Endothelial cell of umbilical vein (primary cell): ENCODE results near the gene THBS1. TPM values are rescaled to one million over a fixed set of nuclear protein-coding genes. Genes with fewer than 3 reads are reported as not detected.

Experiments used
- BruUV-seq: library from RNA; stranded (reverse); fragments of 400-500 nt; replicated peaks from 2 replicates; lab custom pipeline; 2021; lab: Mats Ljungman, UMichigan
- CTCF ChIA-PET: fragments of 300-600, 350-600 bp; sonication (Branson Sonifier 250); formaldehyde crosslinking; loops from one replicate; lab custom pipeline; 2021; ENCODE audit warnings: antibody characterized with exemption, inconsistent platforms; lab: Charles Lee
- POLR2A ChIA-PET: fragments of 300-600, 350-600 bp; sonication (Branson Sonifier 250); formaldehyde crosslinking; loops from one replicate; lab custom pipeline; 2021; ENCODE audit warnings: antibody characterized with exemption, inconsistent platforms; lab: Charles Lee
- DNase-seq: peaks from one replicate; pipeline ENCODE4 v3.0.0-alpha.2; 2011; ENCODE audit warnings: low read depth, low spot score
- FAIRE-seq: peaks from 2 replicates; lab custom pipeline; 2011; peaks lifted over from hg19 to GRCh38; lab: Jason Lieb, UNC
- H2AFZ ChIP-seq: 2 replicates; pipeline ENCODE4 v1.6.0; 2012; ENCODE audit warnings: low read depth, low read length, control low read depth, inconsistent platforms
- H3K27ac ChIP-seq: 2 replicates; pipeline ENCODE4 v1.5.1; 2011; ENCODE audit warnings: low read depth, mild to moderate bottlenecking, control low read depth, low read length, moderate library complexity; ENCODE audit not compliant: insufficient read depth
- H3K27me3 ChIP-seq, 2 experiments: 2 replicates each; pipeline versions ENCODE4 v1.6.0 to v1.6.1; 2011; ENCODE audit warnings: low read length in 2 of 2, mixed read lengths in 1 of 2; ENCODE audit not compliant: control insufficient read depth in 2 of 2, insufficient read depth in 2 of 2
- H3K36me3 ChIP-seq, 2 experiments: 2 replicates in 1 of 2; 3 replicates in 1 of 2; pipeline ENCODE4 v1.5.1; 2011; ENCODE audit warnings: low read length in 2 of 2, mild to moderate bottlenecking in 1 of 2, moderate library complexity in 1 of 2; ENCODE audit not compliant: control insufficient read depth in 2 of 2, insufficient read depth in 2 of 2; ENCODE audit errors: extremely low read depth in 1 of 2
- H3K4me1 ChIP-seq: 3 replicates; pipeline ENCODE4 v1.5.1; 2011; ENCODE audit warnings: mild to moderate bottlenecking, low read length; ENCODE audit not compliant: control insufficient read depth, insufficient read depth; ENCODE audit errors: extremely low read depth
- H3K4me2 ChIP-seq: 2 replicates; pipeline ENCODE4 v1.6.1; 2011; ENCODE audit warnings: low read length, control low read depth, mixed read lengths; ENCODE audit not compliant: insufficient read depth
- H3K4me3 ChIP-seq, 3 experiments: fragments of 200-600 bp in 1 of 3; sonication (generic), shearing (Covaris generic) in 1 of 3; replicated peaks in 1 of 3; 2 replicates each; pipeline ENCODE4 v1.5.1; 2011 to 2016; ENCODE audit warnings: control low read depth in 3 of 3, low read length in 3 of 3, mild to moderate bottlenecking in 2 of 3, inconsistent platforms in 1 of 3, low read depth in 1 of 3, moderate library complexity in 1 of 3; ENCODE audit not compliant: insufficient read depth in 1 of 3
- H3K79me2 ChIP-seq: 2 replicates; pipeline ENCODE4 v1.6.0; 2012; ENCODE audit warnings: low read length, inconsistent platforms; ENCODE audit not compliant: control insufficient read depth, insufficient read depth
- H3K9ac ChIP-seq: replicated peaks from 2 replicates; pipeline ENCODE3; 2011; ENCODE audit warnings: low read length, control low read depth; ENCODE audit not compliant: insufficient read depth; ENCODE audit errors: extremely low read depth
- H3K9me1 ChIP-seq: replicated peaks from 3 replicates; pipeline ENCODE4 v1.6.0; 2011; ENCODE audit warnings: mild to moderate bottlenecking, low read length; ENCODE audit not compliant: control insufficient read depth, insufficient read depth; ENCODE audit errors: extremely low read depth
- H3K9me3 ChIP-seq: replicated peaks from 2 replicates; pipeline ENCODE4 v1.5.1; 2012; ENCODE audit warnings: low read length, inconsistent platforms; ENCODE audit not compliant: control insufficient read depth, insufficient read depth
- H4K20me1 ChIP-seq: replicated peaks from 2 replicates; pipeline ENCODE3; 2011; ENCODE audit warnings: mild to moderate bottlenecking, low read length; ENCODE audit not compliant: control insufficient read depth, insufficient read depth; ENCODE audit errors: extremely low read depth
- CTCF ChIP-seq, 2 donors: IDR thresholded peaks; 1 replicate in 1 of 2; 2 replicates in 1 of 2; pipeline ENCODE4 v1.5.1; 2011; ENCODE audit warnings: low read length in 2 of 2, mild to moderate bottlenecking in 2 of 2, moderate library complexity in 2 of 2, control low read depth in 1 of 2, inconsistent platforms in 1 of 2, low read depth in 1 of 2; ENCODE audit not compliant: insufficient read depth in 1 of 2; ENCODE audit errors: extremely low read depth in 1 of 2
- EZH2 ChIP-seq: IDR thresholded peaks from 2 replicates; pipeline ENCODE4 v1.6.1; 2012; ENCODE audit warnings: borderline replicate concordance, low read depth, mild to moderate bottlenecking, moderate library complexity, low read length, inconsistent platforms; ENCODE audit not compliant: severe bottlenecking
- FOS ChIP-seq: IDR thresholded peaks from 2 replicates; pipeline ENCODE4 v1.6.1; 2011; ENCODE audit warnings: mild to moderate bottlenecking, low read length, moderate library complexity, borderline replicate concordance; ENCODE audit not compliant: insufficient read depth
- GATA2 ChIP-seq: IDR thresholded peaks from 2 replicates; pipeline ENCODE4 v1.7.0; 2011; ENCODE audit warnings: low read depth, mild to moderate bottlenecking, moderate library complexity, mixed read lengths, low read length; ENCODE audit not compliant: insufficient read length, insufficient read depth
- JUN ChIP-seq: IDR thresholded peaks from 2 replicates; pipeline ENCODE4 v1.6.1; 2011; ENCODE audit warnings: borderline replicate concordance, low read depth; ENCODE audit not compliant: insufficient read length, insufficient read depth
- MAX ChIP-seq: IDR thresholded peaks from 2 replicates; pipeline ENCODE4 v1.6.1; 2011; ENCODE audit not compliant: insufficient read depth, insufficient read length
- MYC ChIP-seq: IDR thresholded peaks from one replicate; pipeline ENCODE4 v1.6.1; 2011; ENCODE audit warnings: mild to moderate bottlenecking, low read depth, low read length
- POLR2A ChIP-seq: IDR thresholded peaks from 2 replicates; pipeline ENCODE4 v1.6.1; 2012; ENCODE audit warnings: low read depth, mild to moderate bottlenecking, control low read depth, low read length
- POLR2AphosphoS5 ChIP-seq: IDR thresholded peaks from 2 replicates; pipeline ENCODE4 v1.6.1; 2012; ENCODE audit warnings: low read depth, mild to moderate bottlenecking, control low read depth, low read length, moderate library complexity; ENCODE audit not compliant: insufficient read depth
- dilution Hi-C: fragments of 300-500 bp; cut with MboI; formaldehyde crosslinking; loops from one replicate; pipeline ENCODE4 v1.15.0; 2019; ENCODE audit warnings: low sequenced_read_pairs; ENCODE audit not compliant: extremely low pct_ligation_motif_present
- intact Hi-C: fragments of 100-400 bp; cut with micrococcal nuclease; formaldehyde crosslinking; loops from one replicate; pipeline ENCODE4 v1.10.0; 2022
- polyA plus RNA-seq, 4 experiments: library from polyadenylated mRNA; depleted of rRNA in 3 of 4; stranded (reverse) in 3 of 4; unstranded in 1 of 4; fragments of >200 nt; gene quantifications; 2 replicates each; pipeline versions ENCODE4 v1.2.1 to v1.2.3, GENCODE V29; 2011 to 2012; ENCODE audit warnings: missing spikeins in 1 of 4
- total RNA-seq: library from RNA; stranded (reverse); gene quantifications from 2 replicates; pipeline ENCODE4 v1.2.3, GENCODE V29; 2021

The THBS1 gene
- total and polyA plus RNA-seq, 2 donors (not counting 3 experiments of a cell fraction or from before 2014, with no cell fraction given): 6,293 to 8,883 TPM

- no peak overlapping the region for H3K4me3 ChIP-seq
- DNase-seq (no peak), FAIRE-seq (no peak)
- no TSS peak for BruUV-seq
- H3K9ac ChIP-seq: no peak overlapping the region
- H3K36me3 ChIP-seq: no peaks in the 10 kb centered on the region
- H3K4me2 ChIP-seq: no peak overlapping the region
- no peak overlapping the region for H3K27ac ChIP-seq
- H4K20me1 ChIP-seq: no peaks in the 10 kb centered on the region
- H2AFZ ChIP-seq: no peak overlapping the region
- no peaks in the 10 kb centered on the region for H3K9me3 ChIP-seq
- no peaks in the 10 kb centered on the region for H3K27me3 ChIP-seq
- H3K9me1 ChIP-seq: no peaks in the 10 kb centered on the region
- no peaks in the 10 kb centered on the region for H3K79me2 ChIP-seq
- POLR2A ChIA-PET: no interaction called here
- TF ChIP-seq GATA2 (no peak), EZH2 (no peak), JUN (no peak), MYC (no peak), POLR2AphosphoS5 (no peak), MAX (no peak), FOS (no peak), POLR2A (no peak), CTCF (IDR thresholded peaks at IDR 0.05; ENCODE audit: extremely low read depth in 1 of 2, insufficient read depth in 1 of 2, low read depth in 1 of 2, low read length in 2 of 2) (no peak)
- H3K4me1 ChIP-seq: peaks cover 34% of the 10 kb centered on the region
- dilution Hi-C loops: no loop called here
- intact Hi-C loops: loop anchor here (10.0 kb wide), 1 partner anchor 303 kb away; the partner anchor contains the start of gene GPR176
- CTCF ChIA-PET: interaction anchor here (0.8 to 6.1 kb wide), 7 partner anchors 8 to 135 kb away, joined by 3 to 49 read pairs (median 4); no protein-coding TSS in a partner anchor
These were observed 41.1 kb downstream of the THBS1 start for GRCh38 chr15:39621976-39622375.
